Measurements from ENCODE around the gene UGT1A5.

GRCh38 chr2:233674995-233675394 lies 37.7 kb upstream of the UGT1A5 start:
- TF ChIP-seq POLR2A (IDR thresholded peaks at IDR 0.05): no peak
- no peak for TF ChIP-seq CTCF (IDR thresholded peaks at IDR 0.05)
- no peak for TF ChIP-seq POLR2AphosphoS5 (IDR thresholded peaks at IDR 0.05; ENCODE audit: insufficient read depth in 1 of 2, low read depth in 1 of 2)

Data from vagina (tissue), 2 donors.